Measurements from ENCODE around the gene CEACAM16.

- TF ChIP-seq CTCF (IDR thresholded peaks at IDR 0.05; ENCODE audit: low read depth, low read length): peak; percentile 94
- no peak for TF ChIP-seq EZH2phosphoT487 (IDR thresholded peaks at IDR 0.05; ENCODE audit: low read depth)
These were observed 41.6 kb upstream of the CEACAM16 start for GRCh38 chr19:44657211-44657921.
